ENCODE results near the gene MAZ.

DNA sequence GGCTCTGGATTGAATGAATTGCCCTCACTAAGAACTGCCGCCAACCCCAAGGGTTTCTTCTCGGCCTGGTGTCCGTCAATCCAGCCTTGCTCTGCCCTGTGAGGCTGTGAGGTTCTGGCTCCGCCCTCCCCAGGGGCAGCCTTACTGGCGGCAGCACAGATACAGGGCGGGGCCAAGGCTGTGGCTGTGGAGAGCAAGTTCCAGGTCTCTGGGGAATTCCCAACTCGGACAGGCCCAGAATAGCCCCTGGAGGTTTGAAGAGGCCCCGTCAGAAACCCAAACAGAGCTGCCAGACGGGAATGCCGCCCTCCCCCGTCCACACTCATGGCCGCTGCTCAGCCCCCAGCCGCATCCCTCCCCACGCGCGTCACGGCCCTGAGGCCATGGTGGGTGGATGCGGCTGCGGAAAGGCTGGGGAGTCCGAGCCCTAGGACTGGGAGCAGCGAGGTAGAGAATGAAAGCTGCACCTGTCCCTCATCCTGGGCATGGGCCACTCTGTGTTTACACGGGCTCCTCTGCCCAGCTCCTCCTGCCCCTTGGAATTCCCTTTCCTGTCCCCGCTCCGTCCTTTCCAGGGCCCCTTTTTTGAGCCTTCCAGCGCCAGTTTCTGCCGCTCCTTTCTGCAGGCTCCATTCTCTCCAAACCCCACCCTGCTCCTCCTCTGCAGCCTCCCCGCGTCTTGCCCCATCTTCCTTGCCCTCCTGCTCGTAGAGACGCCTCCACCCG lies 5.0 kb downstream of the MAZ start:
- TF ChIP-seq CTCF (IDR thresholded peaks at IDR 0.05; ENCODE audit: insufficient read depth, low read length, poor library complexity, severe bottlenecking) (no peak), EZH2phosphoT487 (conservative IDR thresholded peaks at IDR 0.05; ENCODE audit: low read length) (no peak)

All from SU-DHL-6 (cell line).